GM18951 (cell line): ENCODE results near the gene VWA8.

Experiments
- POLR2A ChIP-seq: IDR thresholded peaks from 4 replicates; pipeline ENCODE4 v1.6.1; 2011; ENCODE audit warnings: mild to moderate bottlenecking; ENCODE audit not compliant: insufficient read length, insufficient read depth; ENCODE audit errors: extremely low read depth
- in situ Hi-C: fragments of 300-500 bp; cut with MboI; formaldehyde crosslinking; loops from one replicate; pipeline ENCODE4 v1.12.0; 2022; ENCODE audit warnings: low sequenced_read_pairs, mixed read lengths, inconsistent platforms; ENCODE audit not compliant: unreplicated experiment

VWA8 gene

GRCh38 chr13:41568972-41569351 is 391.9 kb downstream of the VWA8 start:
- TF ChIP-seq POLR2A: no peak
- in situ Hi-C loops: no loop called here

DNA sequence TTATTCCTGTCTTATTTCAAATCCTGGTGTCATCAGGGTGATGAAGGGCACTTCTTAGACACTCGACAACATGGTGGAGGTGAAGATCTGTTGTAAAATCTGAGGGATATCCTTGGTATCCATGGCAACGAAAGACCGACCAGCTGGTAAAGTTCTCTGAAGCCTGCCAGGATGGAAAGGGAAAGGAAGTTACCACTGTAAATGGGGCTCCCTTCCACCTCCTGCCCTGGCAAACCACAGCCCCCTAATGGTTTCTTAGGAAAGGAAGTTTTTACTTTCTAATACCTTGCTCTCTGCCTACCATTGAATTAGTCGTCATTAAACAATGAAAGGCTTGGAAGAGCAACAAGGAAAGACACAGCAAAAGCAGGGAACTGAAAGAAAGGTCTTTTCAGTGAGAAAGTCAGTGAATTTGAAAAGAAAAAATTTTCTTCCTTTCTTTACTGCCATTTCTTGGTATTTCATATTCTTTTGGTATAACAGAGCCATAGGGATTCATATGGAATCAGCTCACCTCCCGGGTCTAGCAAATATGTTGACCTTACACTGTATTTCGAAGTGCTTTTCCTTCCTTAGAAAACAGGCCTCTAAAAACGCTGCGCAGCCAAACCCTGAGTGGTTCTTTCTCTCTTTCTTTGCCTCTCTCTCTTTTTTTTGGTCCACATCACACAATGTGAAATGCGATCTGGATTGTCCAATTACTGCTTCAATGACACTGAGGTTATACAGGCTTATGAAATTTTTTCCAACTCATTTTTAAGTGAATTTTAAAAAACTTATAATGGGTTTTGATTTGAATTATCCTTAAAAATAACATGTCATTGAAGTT is 392.6 kb downstream of the VWA8 start:
- TF ChIP-seq POLR2A: no peak
- in situ Hi-C loops: no loop called here

- TF ChIP-seq POLR2A: no peak
- in situ Hi-C loops: no loop called here
These were observed 393.5 kb downstream of the VWA8 start for GRCh38 chr13:41567363-41567762.

DNA sequence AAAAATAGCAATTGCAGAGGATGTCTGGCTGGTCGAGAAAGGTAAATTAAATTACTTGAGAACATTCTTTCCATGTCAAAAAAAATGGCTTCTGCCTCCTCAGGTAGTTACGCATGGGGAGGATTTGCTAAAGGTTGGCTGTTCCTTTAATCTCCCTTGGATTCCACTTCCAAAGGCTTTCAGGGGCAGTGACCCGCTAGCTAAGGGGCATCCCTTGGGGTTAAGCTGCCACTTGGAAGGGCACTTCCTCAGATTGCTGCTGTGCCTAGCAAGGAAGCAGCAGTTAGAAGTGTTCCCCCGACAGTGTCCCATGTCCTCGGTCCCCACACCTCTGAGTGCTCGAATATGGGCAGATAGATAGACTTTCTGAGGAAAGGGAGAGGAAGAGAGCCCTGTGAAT is 395.1 kb downstream of the VWA8 start:
- in situ Hi-C loops: no loop called here
- no peak for TF ChIP-seq POLR2A

- TF ChIP-seq POLR2A: no peak
- in situ Hi-C loops: no loop called here
These were observed 395.7 kb downstream of the VWA8 start for GRCh38 chr13:41565216-41565615.

GRCh38 chr13:41563984-41564365 is 396.9 kb downstream of the VWA8 start:
- in situ Hi-C loops: no loop called here
- no peak for TF ChIP-seq POLR2A

DNA sequence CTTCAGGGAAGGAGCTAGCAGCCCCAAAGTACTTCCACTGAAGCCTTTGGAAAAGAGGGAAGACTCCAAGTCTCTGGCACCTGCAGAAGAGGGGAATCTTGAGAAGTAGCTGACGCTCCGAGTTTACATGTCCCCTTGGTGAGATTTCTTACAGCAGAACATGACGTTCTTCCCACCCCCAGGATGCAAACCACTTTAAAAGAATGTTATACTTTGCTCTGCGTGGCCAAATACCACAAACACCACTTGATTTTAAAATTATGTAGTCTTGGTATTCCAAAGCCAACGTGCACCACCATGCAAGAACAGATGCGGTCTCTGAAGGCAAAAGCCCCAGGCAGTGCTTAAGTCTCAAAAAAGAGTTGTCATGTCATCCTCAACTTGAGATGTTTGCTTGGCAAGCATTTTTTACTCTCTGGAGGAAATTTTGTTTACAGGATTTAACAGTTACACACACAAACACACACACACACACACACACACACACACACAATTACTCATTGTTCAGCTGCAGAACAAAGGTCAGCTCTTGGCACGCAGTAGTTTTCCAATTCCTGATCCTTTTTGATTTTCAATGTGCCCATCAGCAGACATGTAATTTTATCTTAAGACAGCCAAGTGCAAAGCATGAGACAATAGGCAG is 397.4 kb downstream of the VWA8 start:
- no peak for TF ChIP-seq POLR2A
- in situ Hi-C loops: no loop called here

- TF ChIP-seq POLR2A: no peak
- in situ Hi-C loops: no loop called here
These were observed 398.2 kb downstream of the VWA8 start for GRCh38 chr13:41562541-41563178.

DNA sequence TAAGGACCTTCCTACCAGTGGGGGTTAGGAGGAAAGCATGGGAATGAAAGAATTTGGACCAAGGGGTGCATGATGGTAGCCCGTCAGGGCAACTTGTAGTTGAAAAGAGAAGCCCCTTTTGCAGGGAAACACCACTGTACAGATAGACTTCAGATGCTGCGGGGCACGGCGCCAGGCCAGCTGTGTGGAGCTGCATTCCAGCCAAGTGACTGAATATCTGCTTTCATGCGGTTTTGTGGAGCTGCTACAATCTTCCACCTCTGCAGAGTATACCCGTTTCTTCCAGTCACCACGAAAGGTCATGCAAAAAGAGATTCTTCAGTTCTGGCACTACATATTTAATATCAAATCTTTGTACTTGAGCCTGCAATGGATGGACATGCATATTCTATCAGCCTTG is 398.8 kb downstream of the VWA8 start:
- in situ Hi-C loops: no loop called here
- TF ChIP-seq POLR2A: no peak

DNA sequence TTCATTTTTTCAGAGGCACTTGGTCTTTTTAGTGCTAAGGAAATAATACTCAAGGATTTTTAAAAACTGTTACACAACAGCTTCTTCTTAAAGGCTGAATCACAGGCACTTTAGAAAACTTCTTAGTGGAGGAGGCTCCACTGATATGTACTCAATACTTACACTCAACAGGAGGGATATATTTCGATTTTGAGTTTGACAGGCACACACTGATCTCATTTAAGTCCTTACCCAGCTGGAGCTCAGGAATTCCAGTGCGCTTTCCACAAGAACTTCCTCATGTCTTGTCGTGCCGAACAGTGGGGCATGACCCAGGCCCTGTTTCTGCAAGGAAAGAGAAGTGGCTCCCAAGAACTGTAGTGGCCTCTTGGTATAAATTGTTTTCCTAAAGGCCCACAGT is 399.7 kb downstream of the VWA8 start:
- in situ Hi-C loops: no loop called here
- TF ChIP-seq POLR2A: no peak

GRCh38 chr13:41558781-41559560 is 401.9 kb downstream of the VWA8 start:
- TF ChIP-seq POLR2A: no peak
- in situ Hi-C loops: no loop called here

DNA sequence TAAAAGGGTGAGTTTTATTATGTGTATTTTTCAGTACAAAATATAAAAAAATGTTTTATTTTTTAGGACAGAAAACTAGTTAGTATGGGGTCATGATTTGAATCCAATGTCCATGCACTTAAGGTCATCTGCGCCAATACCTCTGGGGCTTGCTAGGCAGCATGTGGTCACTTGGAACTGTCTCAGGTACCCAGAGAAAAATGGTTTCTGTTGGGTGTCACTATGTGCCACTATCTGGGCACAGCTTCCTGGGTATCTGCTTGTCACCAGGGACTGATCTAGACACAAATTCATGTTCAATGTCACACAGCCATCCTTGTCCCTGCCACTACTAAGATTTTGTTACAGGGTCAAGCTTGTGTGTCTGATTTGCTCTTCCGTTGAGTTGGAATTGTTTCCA is 403.2 kb downstream of the VWA8 start:
- no peak for TF ChIP-seq POLR2A
- in situ Hi-C loops: no loop called here
